Coronary artery (tissue), 2 donors: ENCODE measurements around the gene P4HA1.
"Not testable (repeated sequence)": the region's sequence is repeated elsewhere in the genome, so short reads cannot be mapped to it uniquely, and the experiment has no call there.

ENCODE experiments used
- DNase-seq: peaks from one replicate; pipeline ENCODE4 v3.0.0-alpha.2; 2017; ENCODE audit warnings: low spot score
- H3K27ac ChIP-seq, 2 donors: fragments of 200-600 bp; sonication (generic); one replicate each; pipeline ENCODE4 v1.5.1; 2016 to 2019
- H3K4me3 ChIP-seq: fragments of 200-600 bp; sonication (generic); 2 replicates; pipeline ENCODE4 v1.5.1; 2016; ENCODE audit warnings: mild to moderate bottlenecking, moderate library complexity
- CTCF ChIP-seq: fragments of 200-600 bp; sonication (generic); IDR thresholded peaks from one replicate; pipeline ENCODE4 v1.5.1; 2019; ENCODE audit warnings: antibody characterized with exemption

P4HA1 gene

DNA sequence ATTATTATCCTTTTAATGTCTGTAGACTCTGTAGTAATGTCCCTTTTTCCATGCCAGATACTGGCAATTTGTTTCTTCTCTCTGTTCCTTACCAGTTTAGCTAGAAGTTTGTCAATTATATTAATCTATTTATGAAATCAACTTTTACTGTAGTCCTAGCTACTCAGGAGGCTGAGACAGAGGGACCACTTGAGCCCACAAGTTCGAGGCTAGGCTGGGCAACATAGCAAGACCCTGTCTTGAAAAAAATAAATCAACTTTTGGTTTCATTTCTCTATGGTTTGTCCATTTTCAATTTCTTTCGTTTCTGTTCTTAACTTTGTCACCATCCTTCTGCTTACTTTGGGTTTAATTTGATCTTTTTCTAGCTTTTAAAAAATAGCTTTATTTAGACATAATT lies 99.6 kb downstream of the P4HA1 start:
- no peak for DNase-seq
- no peak overlapping the region for H3K27ac ChIP-seq
- no peak overlapping the region for H3K4me3 ChIP-seq
- no peak for TF ChIP-seq CTCF

DNA sequence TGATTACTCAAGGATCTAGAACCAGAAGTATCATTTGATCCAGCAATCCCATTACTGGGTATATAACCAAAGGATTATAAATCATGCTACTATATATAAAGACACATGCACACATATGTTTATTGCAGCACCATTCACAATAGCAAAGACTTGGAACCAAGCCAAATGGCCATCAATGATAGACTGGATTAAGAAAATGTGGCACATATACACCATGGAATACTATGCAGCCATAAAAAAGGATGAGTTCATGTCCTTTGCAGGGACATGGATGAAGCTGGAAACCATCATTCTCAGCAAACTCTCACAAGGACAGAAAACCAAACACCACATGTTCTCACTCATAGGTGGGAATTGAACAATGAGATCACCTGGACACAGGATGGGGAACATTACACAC lies 101.2 kb downstream of the P4HA1 start:
- DNase-seq, H3K4me3 ChIP-seq, H3K27ac ChIP-seq: not testable (repeated sequence)

GRCh38 chr10:72989771-72990170 lies 106.9 kb downstream of the P4HA1 start:
- DNase-seq, H3K4me3 ChIP-seq, H3K27ac ChIP-seq: not testable (repeated sequence)

DNA sequence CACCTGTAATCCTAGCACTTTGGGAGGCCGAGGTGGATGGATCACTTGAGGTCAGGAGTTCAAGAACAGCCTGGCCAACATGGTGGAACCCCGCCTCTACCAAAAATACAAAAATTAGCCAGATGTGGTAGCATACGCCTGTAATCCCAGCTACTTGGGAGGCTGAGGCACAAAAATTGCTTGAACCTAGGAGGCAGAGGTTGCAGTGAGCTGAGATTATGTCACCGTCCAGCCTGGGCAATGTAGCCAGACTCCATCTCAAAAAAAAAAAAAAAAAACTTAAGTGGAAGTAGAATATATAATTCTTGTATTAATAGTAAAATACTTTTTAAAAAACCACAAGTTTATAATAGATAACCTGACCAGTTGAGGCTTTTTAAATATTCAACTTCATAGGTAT lies 112.0 kb downstream of the P4HA1 start:
- not testable (repeated sequence) for H3K27ac ChIP-seq, DNase-seq, H3K4me3 ChIP-seq

- H3K4me3 ChIP-seq: no peak overlapping the region
- no peak for DNase-seq
- no peak overlapping the region for H3K27ac ChIP-seq
- TF ChIP-seq CTCF: no peak
Measured at GRCh38 chr10:72981882-72982529, 114.7 kb downstream of the P4HA1 start.

DNA sequence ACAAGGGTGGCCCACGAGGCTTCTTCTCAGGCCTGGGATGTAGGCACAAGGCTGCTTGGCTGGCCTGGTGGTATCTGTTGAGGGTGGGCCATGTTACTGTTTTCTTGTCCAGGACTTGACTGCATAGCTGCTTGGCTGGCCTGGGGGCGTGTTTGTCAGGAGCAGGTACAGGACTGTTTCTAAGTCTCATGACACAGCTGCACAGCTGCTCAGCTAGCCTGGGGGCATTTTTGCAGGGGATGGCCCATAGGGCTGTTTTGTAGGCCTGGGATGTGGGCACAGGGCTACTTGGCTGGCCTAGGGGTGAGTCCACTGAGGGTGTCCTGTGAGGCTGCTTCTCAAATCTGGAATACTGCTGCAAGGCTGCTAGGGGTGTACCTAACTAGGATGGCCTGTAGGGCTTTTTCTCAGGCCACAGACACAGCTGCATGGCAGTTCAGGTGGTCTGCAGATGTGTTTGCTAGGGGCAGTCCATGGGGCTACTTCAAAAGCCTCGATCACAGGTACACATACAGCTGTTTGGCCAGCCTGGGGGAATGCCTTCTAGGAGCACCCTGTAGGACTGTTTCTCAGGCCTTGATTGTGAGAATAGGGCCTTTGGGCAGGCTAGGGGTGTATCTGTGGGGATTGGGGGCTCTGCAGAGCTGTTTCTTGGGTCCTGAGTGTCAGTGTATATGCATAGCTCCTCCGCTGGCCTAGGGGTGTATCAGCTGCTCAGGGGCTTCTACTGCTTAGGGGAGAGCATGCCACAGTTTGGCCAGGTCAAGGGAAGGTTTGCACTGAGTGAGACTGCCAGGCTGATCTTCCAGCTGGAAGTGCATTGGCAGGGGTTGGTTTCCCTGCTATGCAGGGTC lies 115.4 kb downstream of the P4HA1 start:
- no peak for DNase-seq
- H3K27ac ChIP-seq: no peak overlapping the region
- TF ChIP-seq CTCF: no peak
- H3K4me3 ChIP-seq: no peak overlapping the region

DNA sequence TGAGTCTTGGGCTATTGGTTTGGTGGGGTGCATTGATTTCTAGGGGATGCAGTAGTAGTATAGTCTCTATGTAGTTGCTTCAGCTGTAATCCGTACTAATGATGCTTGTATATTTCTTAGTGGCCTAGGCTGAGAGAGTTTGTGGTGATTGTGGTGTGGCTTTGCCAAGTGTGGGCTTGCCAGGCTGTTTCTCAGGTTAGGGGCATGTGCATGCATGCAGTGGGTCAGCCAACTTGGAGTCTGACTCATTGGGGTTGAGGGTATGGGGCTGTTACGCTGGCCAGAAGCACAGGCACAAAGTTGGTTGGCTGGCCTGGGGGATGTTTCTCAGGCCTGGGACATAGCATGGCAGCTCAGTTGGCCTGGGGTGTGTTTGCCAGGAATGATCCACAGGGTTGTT lies 116.3 kb downstream of the P4HA1 start:
- no peak for TF ChIP-seq CTCF
- no peak overlapping the region for H3K27ac ChIP-seq
- no peak for DNase-seq
- no peak overlapping the region for H3K4me3 ChIP-seq

GRCh38 chr10:72979709-72980108 lies 117.0 kb downstream of the P4HA1 start:
- DNase-seq: no peak
- no peak for TF ChIP-seq CTCF
- Histone ChIP-seq H3K27ac (no peak overlapping the region), H3K4me3 (no peak overlapping the region)
